Right lobe of liver (tissue), 4 donors: ENCODE results near the gene TLCD4.

ENCODE experiments used
- POLR2A ChIP-seq: fragments of 450-650 bp; IDR thresholded peaks from one replicate; pipeline ENCODE4 v1.6.1; 2017; ENCODE audit warnings: antibody characterized with exemption, mild to moderate bottlenecking
- TF ChIP-seq, protein P1 (sequence below), 4 donors: fragments of 200-600 bp in 3 of 4; fragments of 450-650 bp in 1 of 4; IDR thresholded peaks; one replicate each; pipeline versions ENCODE4 v1.5.1 to v1.8.0; 2016 to 2022; ENCODE audit warnings: antibody characterized with exemption in 4 of 4, mild to moderate bottlenecking in 2 of 4
- donor health status: DM: no; HTN: no; CAD: no.
- donor health status: DM: no; HTN: no; CAD: no.
- donor health status: DM: no; HTN: yes; CAD: no.

DNA sequence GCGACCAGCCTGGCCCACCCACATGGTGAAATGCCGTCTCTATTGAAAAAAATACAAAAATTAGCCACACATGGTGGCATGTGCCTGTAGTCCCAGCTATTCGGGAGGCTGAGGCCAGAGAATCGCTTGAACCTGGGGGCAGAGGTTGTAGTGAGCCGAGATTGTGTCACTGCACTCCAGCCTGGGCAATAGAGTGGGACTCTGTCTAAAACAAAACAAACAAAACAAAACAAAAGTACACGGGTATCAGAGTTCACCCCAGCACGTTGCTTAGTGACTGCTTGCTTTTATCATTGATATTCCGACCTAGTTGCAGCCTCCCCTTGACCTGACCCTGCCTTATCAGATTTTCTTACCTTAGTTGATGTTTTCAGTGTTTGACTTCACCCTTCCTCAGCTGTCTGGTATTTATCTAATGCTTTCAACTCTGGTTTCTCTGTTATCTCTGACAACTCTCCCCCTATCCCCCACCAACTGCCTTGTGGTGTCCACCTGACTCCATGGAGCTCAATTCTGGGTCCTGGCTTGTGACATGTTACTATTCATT is 5.1 kb downstream of the TLCD4 start:
- TF ChIP-seq, protein P1, sequence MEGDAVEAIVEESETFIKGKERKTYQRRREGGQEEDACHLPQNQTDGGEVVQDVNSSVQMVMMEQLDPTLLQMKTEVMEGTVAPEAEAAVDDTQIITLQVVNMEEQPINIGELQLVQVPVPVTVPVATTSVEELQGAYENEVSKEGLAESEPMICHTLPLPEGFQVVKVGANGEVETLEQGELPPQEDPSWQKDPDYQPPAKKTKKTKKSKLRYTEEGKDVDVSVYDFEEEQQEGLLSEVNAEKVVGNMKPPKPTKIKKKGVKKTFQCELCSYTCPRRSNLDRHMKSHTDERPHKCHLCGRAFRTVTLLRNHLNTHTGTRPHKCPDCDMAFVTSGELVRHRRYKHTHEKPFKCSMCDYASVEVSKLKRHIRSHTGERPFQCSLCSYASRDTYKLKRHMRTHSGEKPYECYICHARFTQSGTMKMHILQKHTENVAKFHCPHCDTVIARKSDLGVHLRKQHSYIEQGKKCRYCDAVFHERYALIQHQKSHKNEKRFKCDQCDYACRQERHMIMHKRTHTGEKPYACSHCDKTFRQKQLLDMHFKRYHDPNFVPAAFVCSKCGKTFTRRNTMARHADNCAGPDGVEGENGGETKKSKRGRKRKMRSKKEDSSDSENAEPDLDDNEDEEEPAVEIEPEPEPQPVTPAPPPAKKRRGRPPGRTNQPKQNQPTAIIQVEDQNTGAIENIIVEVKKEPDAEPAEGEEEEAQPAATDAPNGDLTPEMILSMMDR (IDR thresholded peaks at IDR 0.05) = no peak
- TF ChIP-seq POLR2A = no peak
